ENCODE measurements around the gene PTPRD.

The PTPRD gene

DNA sequence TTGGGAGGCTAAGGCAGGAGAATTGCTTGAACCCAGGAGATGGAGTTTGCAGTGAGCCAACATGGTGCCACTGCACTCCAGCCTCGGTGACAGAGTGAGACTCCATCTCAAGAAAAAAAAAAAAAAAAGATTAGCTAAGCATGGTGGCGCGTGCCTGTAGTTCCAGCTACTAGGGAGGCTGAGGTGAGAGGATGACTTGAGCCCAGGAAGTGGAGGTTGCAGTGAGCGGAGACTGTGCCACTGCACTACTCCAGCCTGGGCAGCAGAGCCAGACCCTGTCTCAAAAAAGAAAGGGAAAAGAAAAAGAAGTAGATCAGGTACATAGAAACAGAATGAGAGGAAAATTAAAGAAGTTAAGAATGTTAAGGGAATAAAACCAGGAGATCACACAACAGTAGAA, 1886.1 kb downstream of the PTPRD start:
- no peak overlapping the region for H3K4me3 ChIP-seq (ENCODE audit: low read depth, low read length)
- TF ChIP-seq, protein P1, sequence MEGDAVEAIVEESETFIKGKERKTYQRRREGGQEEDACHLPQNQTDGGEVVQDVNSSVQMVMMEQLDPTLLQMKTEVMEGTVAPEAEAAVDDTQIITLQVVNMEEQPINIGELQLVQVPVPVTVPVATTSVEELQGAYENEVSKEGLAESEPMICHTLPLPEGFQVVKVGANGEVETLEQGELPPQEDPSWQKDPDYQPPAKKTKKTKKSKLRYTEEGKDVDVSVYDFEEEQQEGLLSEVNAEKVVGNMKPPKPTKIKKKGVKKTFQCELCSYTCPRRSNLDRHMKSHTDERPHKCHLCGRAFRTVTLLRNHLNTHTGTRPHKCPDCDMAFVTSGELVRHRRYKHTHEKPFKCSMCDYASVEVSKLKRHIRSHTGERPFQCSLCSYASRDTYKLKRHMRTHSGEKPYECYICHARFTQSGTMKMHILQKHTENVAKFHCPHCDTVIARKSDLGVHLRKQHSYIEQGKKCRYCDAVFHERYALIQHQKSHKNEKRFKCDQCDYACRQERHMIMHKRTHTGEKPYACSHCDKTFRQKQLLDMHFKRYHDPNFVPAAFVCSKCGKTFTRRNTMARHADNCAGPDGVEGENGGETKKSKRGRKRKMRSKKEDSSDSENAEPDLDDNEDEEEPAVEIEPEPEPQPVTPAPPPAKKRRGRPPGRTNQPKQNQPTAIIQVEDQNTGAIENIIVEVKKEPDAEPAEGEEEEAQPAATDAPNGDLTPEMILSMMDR (IDR thresholded peaks at IDR 0.05; ENCODE audit: low read depth, low read length), result no peak

- TF ChIP-seq, protein P1 (IDR thresholded peaks at IDR 0.05; ENCODE audit: low read depth, low read length), result no peak
- no peak overlapping the region for H3K4me3 ChIP-seq (ENCODE audit: low read depth, low read length)
Measured at GRCh38 chr9:8725635-8726034, 1887.2 kb downstream of the PTPRD start.

GRCh38 chr9:8724284-8725018, 1888.4 kb downstream of the PTPRD start:
- no peak overlapping the region for H3K4me3 ChIP-seq (ENCODE audit: low read depth, low read length)
- TF ChIP-seq, protein P1 (IDR thresholded peaks at IDR 0.05; ENCODE audit: low read depth, low read length), result no peak

DNA sequence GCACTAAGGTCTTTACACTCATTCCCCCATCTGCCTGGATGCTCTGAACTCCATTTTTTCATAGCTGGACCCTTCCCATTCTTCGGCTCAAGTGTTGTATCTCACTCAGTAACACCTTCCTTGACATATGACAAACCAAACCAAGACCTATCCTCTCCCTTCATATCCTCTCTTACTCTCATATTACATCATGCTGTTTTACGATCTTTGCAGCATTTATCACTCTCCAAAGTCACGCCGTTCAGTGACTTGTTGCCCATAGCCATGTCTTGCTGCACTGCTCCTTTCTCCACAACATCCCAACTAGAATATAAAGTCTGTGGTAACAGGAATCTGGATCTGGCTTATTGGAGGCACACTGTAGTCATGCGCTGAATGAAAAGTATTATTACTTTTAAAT, 1889.6 kb downstream of the PTPRD start:
- TF ChIP-seq, protein P1 (IDR thresholded peaks at IDR 0.05; ENCODE audit: low read depth, low read length), result no peak
- no peak overlapping the region for H3K4me3 ChIP-seq (ENCODE audit: low read depth, low read length)

DNA sequence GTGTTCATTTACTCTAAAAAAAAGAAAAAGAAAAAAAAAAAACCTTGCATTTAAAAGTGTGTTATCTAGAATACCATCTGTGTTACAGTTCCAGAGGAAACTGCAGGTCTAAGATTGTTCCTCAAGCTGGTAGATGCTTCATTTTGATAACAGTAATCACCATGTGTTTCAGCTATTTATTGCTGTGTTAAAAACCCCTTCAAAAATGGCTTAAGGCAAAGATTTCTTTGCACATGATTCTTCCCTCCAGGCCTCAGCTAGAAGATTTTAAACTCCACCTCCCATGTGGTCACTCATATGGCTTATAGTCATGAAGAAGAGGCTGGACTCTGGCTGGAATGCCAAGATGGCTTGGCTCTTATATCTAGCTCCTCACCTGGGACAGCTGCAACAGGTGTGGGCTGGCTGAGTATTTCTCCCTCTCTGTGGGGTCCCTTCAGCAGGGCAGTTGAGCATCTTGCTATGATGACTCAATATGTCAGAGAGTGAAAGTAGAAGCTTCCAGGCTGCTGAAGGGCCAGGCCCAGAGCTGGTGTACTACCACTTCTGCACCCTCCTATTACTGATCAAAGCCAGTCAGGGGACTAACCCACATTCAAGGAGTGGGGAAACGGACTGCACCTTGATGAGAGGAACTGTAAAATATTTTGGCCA, 1892.8 kb downstream of the PTPRD start:
- no peak overlapping the region for H3K4me3 ChIP-seq (ENCODE audit: low read depth, low read length)
- TF ChIP-seq, protein P1 (IDR thresholded peaks at IDR 0.05; ENCODE audit: low read depth, low read length), result no peak

DNA sequence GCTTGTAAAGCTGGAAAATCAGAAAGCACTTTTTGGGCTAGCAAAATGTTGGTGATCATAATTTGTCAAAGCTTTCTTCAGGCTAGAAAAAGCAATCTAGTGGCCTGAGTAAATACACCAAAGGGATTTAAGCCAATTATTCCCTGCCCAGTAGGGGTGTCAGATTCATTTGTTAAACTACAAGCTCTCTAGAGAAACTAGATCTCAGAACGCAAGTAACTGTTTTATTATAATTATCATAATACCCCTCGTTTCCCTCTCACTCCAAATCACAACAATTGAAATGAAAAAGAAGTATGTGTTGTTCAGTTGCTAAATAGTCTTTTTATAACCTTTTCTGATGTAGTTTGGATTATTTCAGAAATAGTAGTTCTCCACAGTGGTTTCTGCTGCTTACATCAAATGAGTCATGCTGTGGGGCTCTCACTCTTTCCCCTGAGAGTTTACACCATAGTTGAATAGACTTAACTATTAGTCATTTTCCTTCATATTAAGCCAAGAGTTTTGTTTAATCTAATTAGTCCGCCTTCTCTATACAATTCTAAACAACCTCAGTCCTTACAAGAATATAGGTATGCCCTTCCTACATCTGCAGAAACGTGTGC, 1894.6 kb downstream of the PTPRD start:
- TF ChIP-seq, protein P1 (IDR thresholded peaks at IDR 0.05; ENCODE audit: low read depth, low read length), result no peak

GRCh38 chr9:8717146-8717545, 1895.7 kb downstream of the PTPRD start:
- no peak overlapping the region for H3K4me3 ChIP-seq (ENCODE audit: low read depth, low read length)
- TF ChIP-seq, protein P1 (IDR thresholded peaks at IDR 0.05; ENCODE audit: low read depth, low read length), result no peak

More for the DNA sequence above, 1894.6 kb downstream of the PTPRD start:
- H3K4me3 ChIP-seq (ENCODE audit: low read depth, low read length), result no peak overlapping the region
